DND-41 (cell line): ENCODE results near the gene ISG20.

ENCODE experiments used
- EZH2 ChIP-seq: IDR thresholded peaks from 3 replicates; pipeline ENCODE4 v1.6.1; 2012; ENCODE audit warnings: borderline replicate concordance, low read depth, mild to moderate bottlenecking, moderate library complexity, low read length, inconsistent platforms; ENCODE audit not compliant: severe bottlenecking
- TF ChIP-seq, protein P1 (sequence below): IDR thresholded peaks from 2 replicates; pipeline ENCODE4 v1.5.1; 2012; ENCODE audit warnings: borderline replicate concordance, low read length, moderate library complexity, mild to moderate bottlenecking; ENCODE audit not compliant: poor library complexity, severe bottlenecking; ENCODE audit errors: extremely low read depth

DNA sequence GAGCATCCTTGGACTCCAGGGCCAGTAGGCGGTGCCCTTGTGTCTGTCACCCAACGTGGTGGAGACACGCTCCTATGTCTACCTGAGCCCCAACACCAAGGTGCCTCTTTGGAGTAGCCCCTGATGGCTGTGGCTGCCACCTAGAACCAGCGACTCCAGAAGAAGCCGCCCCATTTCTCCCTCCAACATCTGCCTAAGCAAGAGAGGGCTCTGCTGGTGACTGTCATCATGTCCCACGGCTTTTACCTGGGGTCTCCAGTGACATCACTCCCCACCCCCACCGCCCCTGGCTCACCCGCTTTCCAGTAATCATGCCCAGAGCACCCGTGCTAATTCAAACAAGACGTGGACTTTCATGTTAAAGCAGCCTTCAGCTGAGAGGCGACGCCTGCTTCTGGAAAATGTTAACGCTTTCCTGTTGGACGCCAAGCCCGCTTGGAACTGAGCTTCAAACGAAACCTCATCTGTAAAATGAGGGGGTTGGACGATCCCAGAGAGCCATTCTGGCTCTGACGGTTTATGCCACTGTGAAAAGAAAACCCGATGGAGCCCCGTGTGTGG, 57.0 kb downstream of the ISG20 start:
- TF ChIP-seq, protein P1, sequence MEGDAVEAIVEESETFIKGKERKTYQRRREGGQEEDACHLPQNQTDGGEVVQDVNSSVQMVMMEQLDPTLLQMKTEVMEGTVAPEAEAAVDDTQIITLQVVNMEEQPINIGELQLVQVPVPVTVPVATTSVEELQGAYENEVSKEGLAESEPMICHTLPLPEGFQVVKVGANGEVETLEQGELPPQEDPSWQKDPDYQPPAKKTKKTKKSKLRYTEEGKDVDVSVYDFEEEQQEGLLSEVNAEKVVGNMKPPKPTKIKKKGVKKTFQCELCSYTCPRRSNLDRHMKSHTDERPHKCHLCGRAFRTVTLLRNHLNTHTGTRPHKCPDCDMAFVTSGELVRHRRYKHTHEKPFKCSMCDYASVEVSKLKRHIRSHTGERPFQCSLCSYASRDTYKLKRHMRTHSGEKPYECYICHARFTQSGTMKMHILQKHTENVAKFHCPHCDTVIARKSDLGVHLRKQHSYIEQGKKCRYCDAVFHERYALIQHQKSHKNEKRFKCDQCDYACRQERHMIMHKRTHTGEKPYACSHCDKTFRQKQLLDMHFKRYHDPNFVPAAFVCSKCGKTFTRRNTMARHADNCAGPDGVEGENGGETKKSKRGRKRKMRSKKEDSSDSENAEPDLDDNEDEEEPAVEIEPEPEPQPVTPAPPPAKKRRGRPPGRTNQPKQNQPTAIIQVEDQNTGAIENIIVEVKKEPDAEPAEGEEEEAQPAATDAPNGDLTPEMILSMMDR: no peak
- no peak for TF ChIP-seq EZH2
